SU-DHL-6 (cell line): ENCODE data around the gene ADARB2.

ENCODE experiments used
- CTCF ChIP-seq: fragments of 200-600 bp; sonication (generic); IDR thresholded peaks from one replicate; pipeline ENCODE4 v1.5.1; 2017; ENCODE audit warnings: antibody characterized with exemption, mild to moderate bottlenecking, low read length, moderate library complexity; ENCODE audit not compliant: insufficient read depth, poor library complexity, severe bottlenecking
- EZH2phosphoT487 ChIP-seq: fragments of 200-600 bp; sonication (generic), shearing (Covaris generic); conservative IDR thresholded peaks from 2 replicates; pipeline ENCODE4 v1.6.1; 2018; ENCODE audit warnings: mild to moderate bottlenecking, antibody characterized with exemption, low read length, moderate library complexity, mixed read lengths

GRCh38 chr10:1489801-1490200, 247.5 kb downstream of the ADARB2 start:
- TF ChIP-seq CTCF (no peak), EZH2phosphoT487 (no peak)
